ENCODE data around the gene WDR70. TPM values are rescaled to one million over a fixed set of nuclear protein-coding genes. Genes with fewer than 3 reads are reported as not detected.

The WDR70 gene
- total RNA-seq, 1 experiment from 2014 or later = 30.0 TPM

DNA sequence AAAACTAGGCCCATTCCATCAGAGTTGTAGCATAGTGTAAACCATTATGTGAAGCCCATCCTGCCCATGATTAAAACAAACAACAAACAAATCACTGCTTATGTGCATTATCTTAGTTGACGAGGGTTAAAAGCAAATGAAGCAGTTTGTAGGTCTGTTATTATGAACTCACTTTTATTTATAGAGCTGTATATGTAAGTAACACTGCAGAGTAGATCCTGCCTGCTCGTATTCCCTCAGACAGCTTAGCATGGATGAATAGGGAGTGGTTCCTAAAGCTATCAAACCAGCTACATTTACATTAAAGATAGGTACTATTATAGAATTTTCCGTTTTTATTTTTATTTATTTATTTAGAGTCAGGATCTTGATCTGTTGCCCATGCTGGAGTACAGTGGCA lies 348.1 kb downstream of the WDR70 start:
- H3K4me3 Mint-ChIP-seq (ENCODE audit: low read depth, unreplicated experiment) = no peak overlapping the region
- CTCF ChIA-PET = no interaction called here
- no peaks in the 10 kb centered on the region for H3K9me3 Mint-ChIP-seq (ENCODE audit: low read depth, unreplicated experiment)
- TF ChIP-seq, protein P1, sequence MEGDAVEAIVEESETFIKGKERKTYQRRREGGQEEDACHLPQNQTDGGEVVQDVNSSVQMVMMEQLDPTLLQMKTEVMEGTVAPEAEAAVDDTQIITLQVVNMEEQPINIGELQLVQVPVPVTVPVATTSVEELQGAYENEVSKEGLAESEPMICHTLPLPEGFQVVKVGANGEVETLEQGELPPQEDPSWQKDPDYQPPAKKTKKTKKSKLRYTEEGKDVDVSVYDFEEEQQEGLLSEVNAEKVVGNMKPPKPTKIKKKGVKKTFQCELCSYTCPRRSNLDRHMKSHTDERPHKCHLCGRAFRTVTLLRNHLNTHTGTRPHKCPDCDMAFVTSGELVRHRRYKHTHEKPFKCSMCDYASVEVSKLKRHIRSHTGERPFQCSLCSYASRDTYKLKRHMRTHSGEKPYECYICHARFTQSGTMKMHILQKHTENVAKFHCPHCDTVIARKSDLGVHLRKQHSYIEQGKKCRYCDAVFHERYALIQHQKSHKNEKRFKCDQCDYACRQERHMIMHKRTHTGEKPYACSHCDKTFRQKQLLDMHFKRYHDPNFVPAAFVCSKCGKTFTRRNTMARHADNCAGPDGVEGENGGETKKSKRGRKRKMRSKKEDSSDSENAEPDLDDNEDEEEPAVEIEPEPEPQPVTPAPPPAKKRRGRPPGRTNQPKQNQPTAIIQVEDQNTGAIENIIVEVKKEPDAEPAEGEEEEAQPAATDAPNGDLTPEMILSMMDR (IDR thresholded peaks at IDR 0.05; ENCODE audit: unreplicated experiment) = no peak
- no peaks in the 10 kb centered on the region for H3K27me3 Mint-ChIP-seq (ENCODE audit: unreplicated experiment)
- H3K4me1 Mint-ChIP-seq (ENCODE audit: low read depth, unreplicated experiment) = peaks cover 5% of the 10 kb centered on the region
- no TSS peak for BruUV-seq (replicated peaks)
- no peak for DNase-seq
- H3K36me3 Mint-ChIP-seq (ENCODE audit: insufficient read depth, unreplicated experiment) = no peaks in the 10 kb centered on the region
- no peak overlapping the region for H3K27ac Mint-ChIP-seq (ENCODE audit: unreplicated experiment)
- intact Hi-C loops (cut with micrococcal nuclease; ENCODE audit: unreplicated experiment) = no loop called here

DNA sequence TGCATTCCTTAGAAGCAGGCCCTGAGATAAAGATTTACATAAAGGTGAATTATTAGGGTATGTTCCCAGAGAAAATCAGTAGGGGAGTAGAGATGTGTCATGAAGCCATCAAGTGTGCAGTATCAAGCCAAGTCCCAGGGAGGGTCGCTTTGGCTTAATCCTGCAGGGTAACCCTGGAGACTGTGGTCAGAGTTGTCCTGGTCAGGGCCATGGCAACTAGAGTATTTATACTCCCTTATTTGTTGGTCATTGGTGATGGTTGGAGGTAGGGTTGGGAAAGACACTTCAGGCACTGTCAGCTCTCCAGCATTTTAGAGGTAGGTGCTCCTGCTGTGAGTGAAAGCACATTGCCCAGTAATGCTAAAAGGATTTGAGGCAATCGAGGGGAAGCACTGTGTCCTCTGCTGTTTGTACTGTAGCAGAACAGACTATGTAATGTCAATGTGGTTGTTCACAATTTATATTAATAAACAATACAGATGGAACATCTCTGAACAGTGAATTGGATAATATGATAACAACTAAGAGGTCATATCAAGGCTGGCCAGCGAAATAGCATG lies 351.9 kb downstream of the WDR70 start:
- no TSS peak for BruUV-seq (replicated peaks)
- Mint-ChIP-seq H3K27ac (ENCODE audit: unreplicated experiment) (no peak overlapping the region), H3K27me3 (ENCODE audit: unreplicated experiment) (no peaks in the 10 kb centered on the region)

DNA sequence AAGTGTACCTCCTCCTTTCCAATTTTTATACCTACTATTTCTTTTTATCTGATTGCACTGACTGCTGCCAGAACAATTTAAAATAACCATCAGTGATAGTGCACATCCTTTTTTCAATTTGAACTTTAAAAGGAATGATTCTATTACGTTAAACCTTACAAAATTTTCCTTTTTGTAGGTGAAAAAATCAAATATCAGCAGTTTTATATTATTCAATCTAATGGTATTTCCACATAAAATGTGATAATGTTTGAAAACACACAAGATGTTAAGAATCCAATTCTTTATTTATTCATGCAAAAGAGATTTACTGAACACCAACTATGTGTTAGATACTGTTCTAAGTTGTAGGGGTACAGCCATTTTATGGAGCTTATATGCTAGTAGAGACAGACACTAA lies 355.0 kb downstream of the WDR70 start:
- TF ChIP-seq, protein P1 (IDR thresholded peaks at IDR 0.05; ENCODE audit: unreplicated experiment) = no peak
- no peaks in the 10 kb centered on the region for H3K9me3 Mint-ChIP-seq (ENCODE audit: low read depth, unreplicated experiment)
- no peak overlapping the region for H3K4me3 Mint-ChIP-seq (ENCODE audit: low read depth, unreplicated experiment)
- no peaks in the 10 kb centered on the region for H3K27me3 Mint-ChIP-seq (ENCODE audit: unreplicated experiment)
- BruUV-seq (replicated peaks) = no TSS peak
- no peak for DNase-seq
- no peaks in the 10 kb centered on the region for H3K36me3 Mint-ChIP-seq (ENCODE audit: insufficient read depth, unreplicated experiment)
- H3K27ac Mint-ChIP-seq (ENCODE audit: unreplicated experiment) = no peak overlapping the region
- CTCF ChIA-PET = no interaction called here
- intact Hi-C loops (cut with micrococcal nuclease; ENCODE audit: unreplicated experiment) = loop anchor here (10.0 kb wide), 1 partner anchor 179 kb away; no protein-coding TSS in a partner anchor
- H3K4me1 Mint-ChIP-seq (ENCODE audit: low read depth, unreplicated experiment) = peaks cover 11% of the 10 kb centered on the region

More for the DNA sequence above, 351.9 kb downstream of the WDR70 start:
- H3K4me3 Mint-ChIP-seq (ENCODE audit: low read depth, unreplicated experiment) = no peak overlapping the region
- H3K4me1 Mint-ChIP-seq (ENCODE audit: low read depth, unreplicated experiment) = no peaks in the 10 kb centered on the region
- DNase-seq = no peak
- intact Hi-C loops (cut with micrococcal nuclease; ENCODE audit: unreplicated experiment) = loop anchor here (10.0 kb wide), 1 partner anchor 176 kb away; no protein-coding TSS in a partner anchor
- H3K36me3 Mint-ChIP-seq (ENCODE audit: insufficient read depth, unreplicated experiment) = no peaks in the 10 kb centered on the region
- TF ChIP-seq, protein P1 (IDR thresholded peaks at IDR 0.05; ENCODE audit: unreplicated experiment) = no peak
- H3K9me3 Mint-ChIP-seq (ENCODE audit: low read depth, unreplicated experiment) = no peaks in the 10 kb centered on the region
- CTCF ChIA-PET = no interaction called here

DNA sequence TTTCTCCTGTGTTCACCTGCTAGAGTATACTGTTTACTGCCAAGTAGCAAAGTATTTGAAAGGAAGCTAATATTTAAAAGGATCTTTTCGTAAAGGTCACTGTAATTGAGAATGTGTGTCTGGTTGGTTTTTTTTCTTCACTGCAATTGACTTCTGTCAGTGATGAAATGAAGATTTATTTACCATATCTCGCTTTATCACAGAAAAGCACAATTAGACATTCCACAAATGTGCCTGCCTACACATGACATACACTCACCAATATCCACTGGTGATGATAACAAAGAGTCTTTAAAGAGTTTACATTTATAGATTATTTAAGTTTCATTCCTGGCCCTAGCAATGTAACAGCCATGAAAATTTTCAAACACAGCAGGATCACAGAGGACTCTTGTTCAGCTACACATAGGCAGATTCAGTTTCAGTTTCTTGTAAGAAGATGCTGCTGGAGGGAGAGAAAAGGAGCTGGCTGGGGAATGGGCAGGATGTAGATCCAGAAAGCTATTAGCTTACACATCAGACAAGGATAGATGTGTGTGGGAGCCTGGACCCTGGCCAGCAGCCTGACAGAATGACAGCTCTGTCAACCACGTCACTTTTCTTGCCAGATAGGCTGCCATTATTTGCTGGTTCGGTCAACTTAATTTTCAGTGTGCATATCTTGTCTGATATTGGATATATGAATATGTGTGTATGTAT lies 356.7 kb downstream of the WDR70 start:
- no peak for DNase-seq
- Mint-ChIP-seq H3K4me3 (ENCODE audit: low read depth, unreplicated experiment) (no peak overlapping the region), H3K9me3 (ENCODE audit: low read depth, unreplicated experiment) (no peaks in the 10 kb centered on the region), H3K27me3 (ENCODE audit: unreplicated experiment) (no peaks in the 10 kb centered on the region), H3K36me3 (ENCODE audit: insufficient read depth, unreplicated experiment) (no peaks in the 10 kb centered on the region), H3K4me1 (ENCODE audit: low read depth, unreplicated experiment) (peaks cover 11% of the 10 kb centered on the region), H3K27ac (ENCODE audit: unreplicated experiment) (no peak overlapping the region)
- BruUV-seq (replicated peaks) = no TSS peak
- CTCF ChIA-PET = no interaction called here
- TF ChIP-seq, protein P1 (IDR thresholded peaks at IDR 0.05; ENCODE audit: unreplicated experiment) = no peak
- intact Hi-C loops (cut with micrococcal nuclease; ENCODE audit: unreplicated experiment) = loop anchor here (10.0 kb wide), 1 partner anchor 181 kb away; no protein-coding TSS in a partner anchor
